Liver (tissue), 3 donors: Measurements from ENCODE around the gene GCNT1.
"Not testable (repeated sequence)": the region's sequence is repeated elsewhere in the genome, so short reads cannot be mapped to it uniquely, and the experiment has no call there.

Source experiments
- EGR1 ChIP-seq, 2 donors: IDR thresholded peaks; 2 replicates each; pipeline ENCODE4 v1.6.1; 2016 to 2018; ENCODE audit warnings: antibody characterized with exemption in 2 of 2, low read depth in 2 of 2
- JUND ChIP-seq, 2 donors: IDR thresholded peaks; 2 replicates each; pipeline ENCODE4 v1.6.1; 2016; ENCODE audit warnings: antibody characterized with exemption in 2 of 2
- SP1 ChIP-seq: IDR thresholded peaks from 2 replicates; pipeline ENCODE4 v1.6.1; 2018; ENCODE audit warnings: antibody characterized with exemption, mild to moderate bottlenecking
- YY1 ChIP-seq: IDR thresholded peaks from 2 replicates; pipeline ENCODE4 v1.6.1; 2016; ENCODE audit warnings: antibody characterized with exemption, mild to moderate bottlenecking
- TF ChIP-seq, protein P1 (sequence below): fragments of 150-350 bp; IDR thresholded peaks from 2 replicates; pipeline ENCODE4 v1.5.1; 2017; ENCODE audit warnings: improper control_type of control experiment, low read depth, low read length; ENCODE audit not compliant: missing input control
- TF ChIP-seq, protein P2 (sequence below): IDR thresholded peaks from 2 replicates; pipeline ENCODE4 v1.6.1; 2016; ENCODE audit warnings: antibody characterized with exemption, mild to moderate bottlenecking
- TF ChIP-seq, protein P3 (sequence below): IDR thresholded peaks from 2 replicates; pipeline ENCODE4 v1.6.1; 2016; ENCODE audit warnings: antibody characterized with exemption
- donor health status: healthy.
- donor health status: healthy.

DNA sequence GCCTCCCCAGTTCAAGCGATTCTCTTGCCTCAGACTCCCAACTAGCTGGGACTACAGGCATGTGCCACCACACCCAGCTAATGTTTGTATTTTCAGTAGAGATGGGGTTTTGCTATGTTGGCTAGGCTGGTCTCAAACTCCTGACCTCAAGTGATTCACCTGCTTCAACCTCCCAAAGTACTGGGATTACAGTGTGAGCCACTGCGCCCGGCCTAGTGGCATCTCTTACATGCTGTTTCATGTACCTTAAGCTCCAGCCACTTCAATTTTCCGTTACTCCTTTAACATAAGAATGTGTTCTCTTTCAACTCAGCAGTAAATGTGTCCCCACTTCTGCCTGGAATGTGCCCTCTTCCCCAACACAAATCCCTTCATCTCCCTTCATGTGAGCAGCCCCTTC is 73.9 kb downstream of the GCNT1 start:
- TF ChIP-seq SP1; YY1; EGR1 (IDR thresholded peaks at IDR 0.05; ENCODE audit: low read depth in 2 of 2); JUND (IDR thresholded peaks at IDR 0.05): not testable (repeated sequence)
- TF ChIP-seq, protein P1, sequence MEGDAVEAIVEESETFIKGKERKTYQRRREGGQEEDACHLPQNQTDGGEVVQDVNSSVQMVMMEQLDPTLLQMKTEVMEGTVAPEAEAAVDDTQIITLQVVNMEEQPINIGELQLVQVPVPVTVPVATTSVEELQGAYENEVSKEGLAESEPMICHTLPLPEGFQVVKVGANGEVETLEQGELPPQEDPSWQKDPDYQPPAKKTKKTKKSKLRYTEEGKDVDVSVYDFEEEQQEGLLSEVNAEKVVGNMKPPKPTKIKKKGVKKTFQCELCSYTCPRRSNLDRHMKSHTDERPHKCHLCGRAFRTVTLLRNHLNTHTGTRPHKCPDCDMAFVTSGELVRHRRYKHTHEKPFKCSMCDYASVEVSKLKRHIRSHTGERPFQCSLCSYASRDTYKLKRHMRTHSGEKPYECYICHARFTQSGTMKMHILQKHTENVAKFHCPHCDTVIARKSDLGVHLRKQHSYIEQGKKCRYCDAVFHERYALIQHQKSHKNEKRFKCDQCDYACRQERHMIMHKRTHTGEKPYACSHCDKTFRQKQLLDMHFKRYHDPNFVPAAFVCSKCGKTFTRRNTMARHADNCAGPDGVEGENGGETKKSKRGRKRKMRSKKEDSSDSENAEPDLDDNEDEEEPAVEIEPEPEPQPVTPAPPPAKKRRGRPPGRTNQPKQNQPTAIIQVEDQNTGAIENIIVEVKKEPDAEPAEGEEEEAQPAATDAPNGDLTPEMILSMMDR: not testable (repeated sequence)
- TF ChIP-seq, protein P2, sequence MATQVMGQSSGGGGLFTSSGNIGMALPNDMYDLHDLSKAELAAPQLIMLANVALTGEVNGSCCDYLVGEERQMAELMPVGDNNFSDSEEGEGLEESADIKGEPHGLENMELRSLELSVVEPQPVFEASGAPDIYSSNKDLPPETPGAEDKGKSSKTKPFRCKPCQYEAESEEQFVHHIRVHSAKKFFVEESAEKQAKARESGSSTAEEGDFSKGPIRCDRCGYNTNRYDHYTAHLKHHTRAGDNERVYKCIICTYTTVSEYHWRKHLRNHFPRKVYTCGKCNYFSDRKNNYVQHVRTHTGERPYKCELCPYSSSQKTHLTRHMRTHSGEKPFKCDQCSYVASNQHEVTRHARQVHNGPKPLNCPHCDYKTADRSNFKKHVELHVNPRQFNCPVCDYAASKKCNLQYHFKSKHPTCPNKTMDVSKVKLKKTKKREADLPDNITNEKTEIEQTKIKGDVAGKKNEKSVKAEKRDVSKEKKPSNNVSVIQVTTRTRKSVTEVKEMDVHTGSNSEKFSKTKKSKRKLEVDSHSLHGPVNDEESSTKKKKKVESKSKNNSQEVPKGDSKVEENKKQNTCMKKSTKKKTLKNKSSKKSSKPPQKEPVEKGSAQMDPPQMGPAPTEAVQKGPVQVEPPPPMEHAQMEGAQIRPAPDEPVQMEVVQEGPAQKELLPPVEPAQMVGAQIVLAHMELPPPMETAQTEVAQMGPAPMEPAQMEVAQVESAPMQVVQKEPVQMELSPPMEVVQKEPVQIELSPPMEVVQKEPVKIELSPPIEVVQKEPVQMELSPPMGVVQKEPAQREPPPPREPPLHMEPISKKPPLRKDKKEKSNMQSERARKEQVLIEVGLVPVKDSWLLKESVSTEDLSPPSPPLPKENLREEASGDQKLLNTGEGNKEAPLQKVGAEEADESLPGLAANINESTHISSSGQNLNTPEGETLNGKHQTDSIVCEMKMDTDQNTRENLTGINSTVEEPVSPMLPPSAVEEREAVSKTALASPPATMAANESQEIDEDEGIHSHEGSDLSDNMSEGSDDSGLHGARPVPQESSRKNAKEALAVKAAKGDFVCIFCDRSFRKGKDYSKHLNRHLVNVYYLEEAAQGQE: not testable (repeated sequence)
- TF ChIP-seq, protein P3, sequence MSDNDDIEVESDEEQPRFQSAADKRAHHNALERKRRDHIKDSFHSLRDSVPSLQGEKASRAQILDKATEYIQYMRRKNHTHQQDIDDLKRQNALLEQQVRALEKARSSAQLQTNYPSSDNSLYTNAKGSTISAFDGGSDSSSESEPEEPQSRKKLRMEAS: not testable (repeated sequence)
